Natural killer cell (primary cell): ENCODE measurements around the gene TNIK. TPM values are rescaled to one million over a fixed set of nuclear protein-coding genes. Genes with fewer than 3 reads are reported as not detected.

Experiments used
- ATAC-seq, 3 donors: fragments of 150-1000 bp in 2 of 3; fragments of 200-7000 bp in 1 of 3; cut with Tn5 transposase; 1 replicate in 1 of 3; 2 replicates in 2 of 3; pipeline ENCODE4 v1.10.0; 2021; ENCODE audit warnings: mild to moderate bottlenecking in 2 of 3, moderate library complexity in 2 of 3
- DNase-seq, 2 donors: peaks; one replicate each; pipeline versions ENCODE4 v3.0.0 to v3.0.0-alpha.2; 2013 to 2021; ENCODE audit warnings: mixed read lengths in 1 of 2
- H3K27ac ChIP-seq: one replicate; pipeline ENCODE4 v1.5.1; 2013; ENCODE audit warnings: mild to moderate bottlenecking, low read length
- H3K27me3 ChIP-seq: one replicate; pipeline ENCODE4 v1.6.1; 2013; ENCODE audit warnings: low read length; ENCODE audit not compliant: control insufficient read depth, insufficient read depth
- H3K36me3 ChIP-seq: one replicate; pipeline ENCODE4 v1.6.1; 2013; ENCODE audit warnings: low read length; ENCODE audit not compliant: control insufficient read depth, insufficient read depth
- H3K4me1 ChIP-seq: one replicate; pipeline ENCODE4 v1.6.1; 2013; ENCODE audit warnings: low read length; ENCODE audit not compliant: control insufficient read depth, insufficient read depth
- H3K4me3 ChIP-seq: one replicate; pipeline ENCODE4 v1.5.1; 2013; ENCODE audit warnings: low read length
- H3K9me3 ChIP-seq: one replicate; pipeline ENCODE4 v1.6.1; 2013; ENCODE audit warnings: low read length; ENCODE audit not compliant: control insufficient read depth, insufficient read depth
- H3K27ac Mint-ChIP-seq, 2 donors: one replicate each; pipeline ENCODE4 v1.8.0; 2022; ENCODE audit warnings: mild to moderate bottlenecking in 2 of 2, mixed read lengths in 2 of 2, moderate library complexity in 1 of 2
- H3K27me3 Mint-ChIP-seq, 2 donors: one replicate each; pipeline ENCODE4 v1.8.0; 2022; ENCODE audit warnings: low read depth in 2 of 2, mixed read lengths in 2 of 2
- H3K36me3 Mint-ChIP-seq: one replicate; pipeline ENCODE4 v1.8.0; 2022; ENCODE audit warnings: mixed read lengths
- H3K4me1 Mint-ChIP-seq, 2 donors: one replicate each; pipeline ENCODE4 v1.8.0; 2022; ENCODE audit warnings: mixed read lengths in 2 of 2
- H3K4me3 Mint-ChIP-seq: one replicate; pipeline ENCODE4 v1.8.0; 2022; ENCODE audit warnings: mild to moderate bottlenecking, moderate library complexity, mixed read lengths
- H3K9me3 Mint-ChIP-seq, 2 donors: one replicate each; pipeline ENCODE4 v1.8.0; 2022; ENCODE audit warnings: mixed read lengths in 2 of 2
- WGBS: methylation state at CpG from one replicate; pipeline ENCODE4 v1.1.7; 2013; ENCODE audit warnings: missing lambda C conversion rate; ENCODE audit not compliant: insufficient coverage; 5-methylcytosine and 5-hydroxymethylcytosine counted together
- intact Hi-C: fragments of 100-400 bp; cut with micrococcal nuclease; formaldehyde crosslinking; loops from one replicate; pipeline ENCODE4 v1.14.2; 2022
- total RNA-seq, 4 donors: library from RNA; stranded (reverse); fragments of 120-200 nt in 1 of 4; gene quantifications; one replicate each; pipeline versions ENCODE4 v1.2.3 to v1.2.4, GENCODE V29; 2013 to 2022
- TF ChIP-seq, protein P1 (sequence below): fragments of 200-600 bp; IDR thresholded peaks from one replicate; pipeline ENCODE4 v1.8.0; 2022; ENCODE audit warnings: antibody characterized with exemption

Gene TNIK
- total RNA-seq, 3 donors from 2014 or later (not counting 1 experiment from before 2014, with no cell fraction given): 93.7 to 122 (median 119) TPM

DNA sequence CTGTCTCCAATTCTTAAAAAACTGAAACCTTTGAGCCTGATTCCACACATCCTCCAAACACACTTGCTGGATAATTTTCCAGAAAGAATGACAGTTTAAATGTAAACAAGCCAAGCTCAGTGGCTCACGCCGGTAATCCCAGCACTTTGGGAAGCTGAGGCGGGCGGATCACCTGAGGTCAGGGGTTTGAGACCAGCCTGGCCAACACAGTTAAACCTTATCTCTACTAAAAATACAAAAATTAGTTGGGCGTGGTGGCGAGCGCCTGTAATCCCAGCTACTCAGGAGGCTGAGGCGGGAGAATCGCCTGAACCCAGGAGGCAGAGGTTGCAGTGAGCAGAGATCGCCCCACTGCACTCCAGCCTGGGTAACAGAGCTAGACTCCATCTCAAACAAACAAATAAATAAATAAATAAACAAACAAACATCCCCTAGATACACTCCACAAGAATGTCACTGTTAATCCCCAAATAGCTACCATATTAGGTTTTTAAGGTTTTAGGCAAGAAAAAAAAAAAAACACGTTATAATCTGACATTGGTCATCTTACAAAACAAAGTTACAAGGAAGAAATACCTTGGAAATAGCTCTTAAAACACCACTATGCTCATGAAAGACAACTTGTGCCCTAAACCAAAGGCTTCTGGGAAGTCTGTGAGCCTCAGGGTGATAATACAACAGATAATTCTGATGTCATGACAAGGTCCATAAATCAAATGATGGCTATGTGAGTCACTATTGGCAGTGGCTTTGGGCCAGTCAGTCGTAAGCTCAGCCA, 13.2 kb downstream of the TNIK start:
- WGBS: 97% methylated on average over 11 of the region's 12 CpGs
- no peak overlapping the region for H3K4me3 ChIP-seq
- no peak overlapping the region for H3K27ac ChIP-seq
- Mint-ChIP-seq H3K4me1 (peaks cover 44 to 60% of the 10 kb centered on the region in 2 donors), H3K27me3 (no peaks in the 10 kb centered on the region), H3K9me3 (no peaks in the 10 kb centered on the region), H3K4me3 (no peak overlapping the region), H3K36me3 (no peaks in the 10 kb centered on the region), H3K27ac (peak overlapping the region in 1 of 2 donors; percentile 29)
- peaks cover 3% of the 10 kb centered on the region for H3K4me1 ChIP-seq
- intact Hi-C loops: no loop called here
- H3K9me3 ChIP-seq: no peaks in the 10 kb centered on the region
- TF ChIP-seq, protein P1, sequence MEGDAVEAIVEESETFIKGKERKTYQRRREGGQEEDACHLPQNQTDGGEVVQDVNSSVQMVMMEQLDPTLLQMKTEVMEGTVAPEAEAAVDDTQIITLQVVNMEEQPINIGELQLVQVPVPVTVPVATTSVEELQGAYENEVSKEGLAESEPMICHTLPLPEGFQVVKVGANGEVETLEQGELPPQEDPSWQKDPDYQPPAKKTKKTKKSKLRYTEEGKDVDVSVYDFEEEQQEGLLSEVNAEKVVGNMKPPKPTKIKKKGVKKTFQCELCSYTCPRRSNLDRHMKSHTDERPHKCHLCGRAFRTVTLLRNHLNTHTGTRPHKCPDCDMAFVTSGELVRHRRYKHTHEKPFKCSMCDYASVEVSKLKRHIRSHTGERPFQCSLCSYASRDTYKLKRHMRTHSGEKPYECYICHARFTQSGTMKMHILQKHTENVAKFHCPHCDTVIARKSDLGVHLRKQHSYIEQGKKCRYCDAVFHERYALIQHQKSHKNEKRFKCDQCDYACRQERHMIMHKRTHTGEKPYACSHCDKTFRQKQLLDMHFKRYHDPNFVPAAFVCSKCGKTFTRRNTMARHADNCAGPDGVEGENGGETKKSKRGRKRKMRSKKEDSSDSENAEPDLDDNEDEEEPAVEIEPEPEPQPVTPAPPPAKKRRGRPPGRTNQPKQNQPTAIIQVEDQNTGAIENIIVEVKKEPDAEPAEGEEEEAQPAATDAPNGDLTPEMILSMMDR: no peak
- H3K36me3 ChIP-seq: no peaks in the 10 kb centered on the region
- no peaks in the 10 kb centered on the region for H3K27me3 ChIP-seq
- no peak for ATAC-seq
- no peak for DNase-seq

- Mint-ChIP-seq H3K36me3 (no peaks in the 10 kb centered on the region), H3K4me3 (no peak overlapping the region), H3K27ac (peak overlapping the region in 1 of 2 donors; percentile 29), H3K4me1 (peaks cover 50 to 67% of the 10 kb centered on the region in 2 donors), H3K27me3 (no peaks in the 10 kb centered on the region), H3K9me3 (no peaks in the 10 kb centered on the region)
- H3K27me3 ChIP-seq: no peaks in the 10 kb centered on the region
- no peaks in the 10 kb centered on the region for H3K36me3 ChIP-seq
- H3K9me3 ChIP-seq: no peaks in the 10 kb centered on the region
- no peak overlapping the region for H3K27ac ChIP-seq
- ATAC-seq (no peak), DNase-seq (no peak)
- TF ChIP-seq, protein P1: no peak
- no peak overlapping the region for H3K4me3 ChIP-seq
- intact Hi-C loops: no loop called here
- WGBS: 0% methylated on average over 1 of the region's 1 CpG
- H3K4me1 ChIP-seq: peaks cover 3% of the 10 kb centered on the region
These were observed 13.9 kb downstream of the TNIK start for GRCh38 chr3:171446301-171446700.

DNA sequence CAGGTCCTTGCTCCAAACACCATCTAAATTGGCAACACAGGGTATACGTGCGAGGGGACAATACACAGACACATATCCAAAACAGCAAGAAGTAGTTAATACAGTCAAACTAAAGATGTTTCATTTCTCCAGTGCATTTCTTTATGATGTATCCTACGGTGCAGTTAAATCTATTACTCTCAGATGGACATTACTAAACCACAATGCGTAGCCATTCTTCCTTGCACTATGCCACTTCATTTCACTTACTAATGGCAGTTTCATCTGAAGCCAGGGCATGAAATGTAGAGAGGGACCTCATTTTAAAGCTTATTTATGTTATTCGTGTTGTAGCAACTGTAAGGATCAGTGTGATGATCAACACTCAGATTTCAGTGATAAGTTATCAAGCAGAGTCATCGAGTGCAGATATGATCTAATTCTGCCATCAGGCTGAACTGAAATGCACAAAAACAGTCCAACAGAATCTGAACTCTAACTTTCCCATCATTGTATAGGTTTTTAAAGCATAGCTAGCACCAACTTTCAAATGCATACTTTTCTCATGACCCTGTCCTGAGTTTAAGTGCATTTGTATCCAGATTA, 14.5 kb downstream of the TNIK start:
- no peak overlapping the region for H3K27ac Mint-ChIP-seq
- 85% methylated on average over 6 of the region's 6 CpGs for WGBS
- Histone ChIP-seq H3K27ac (no peak overlapping the region), H3K4me1 (peaks cover 3% of the 10 kb centered on the region), H3K9me3 (no peaks in the 10 kb centered on the region), H3K27me3 (no peaks in the 10 kb centered on the region), H3K36me3 (no peaks in the 10 kb centered on the region), H3K4me3 (no peak overlapping the region)
- H3K36me3 Mint-ChIP-seq: no peaks in the 10 kb centered on the region
- peak in 1 of 3 donors; percentile 68 for ATAC-seq
- no peak for DNase-seq
- TF ChIP-seq, protein P1: no peak
- peaks cover 56 to 73% of the 10 kb centered on the region in 2 donors for H3K4me1 Mint-ChIP-seq
- intact Hi-C loops: no loop called here
- H3K27me3 Mint-ChIP-seq: no peaks in the 10 kb centered on the region
- no peak overlapping the region for H3K4me3 Mint-ChIP-seq
- H3K9me3 Mint-ChIP-seq: no peaks in the 10 kb centered on the region
